ENCODE data around the gene EMP3.

DNA sequence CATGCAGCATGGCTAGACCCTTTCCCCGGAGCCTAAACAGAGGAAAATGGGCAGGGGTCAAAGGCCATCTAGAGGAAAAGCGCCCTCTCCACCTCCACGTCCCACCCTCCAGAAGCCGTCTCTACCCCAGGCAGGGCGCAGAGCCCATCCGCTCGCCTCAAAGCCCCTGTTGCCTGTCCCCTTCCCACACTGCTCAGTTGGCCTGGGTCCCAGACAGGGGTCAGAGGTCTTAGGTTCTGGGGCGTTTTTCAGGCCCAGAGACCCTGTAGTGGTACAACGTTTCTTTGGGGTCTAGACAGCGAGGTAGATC lies 38.1 kb downstream of the EMP3 start:
- no peak for TF ChIP-seq NR1H2 (CRISPR knock-in tag; IDR thresholded peaks at IDR 0.05)
- TF ChIP-seq, protein P1, sequence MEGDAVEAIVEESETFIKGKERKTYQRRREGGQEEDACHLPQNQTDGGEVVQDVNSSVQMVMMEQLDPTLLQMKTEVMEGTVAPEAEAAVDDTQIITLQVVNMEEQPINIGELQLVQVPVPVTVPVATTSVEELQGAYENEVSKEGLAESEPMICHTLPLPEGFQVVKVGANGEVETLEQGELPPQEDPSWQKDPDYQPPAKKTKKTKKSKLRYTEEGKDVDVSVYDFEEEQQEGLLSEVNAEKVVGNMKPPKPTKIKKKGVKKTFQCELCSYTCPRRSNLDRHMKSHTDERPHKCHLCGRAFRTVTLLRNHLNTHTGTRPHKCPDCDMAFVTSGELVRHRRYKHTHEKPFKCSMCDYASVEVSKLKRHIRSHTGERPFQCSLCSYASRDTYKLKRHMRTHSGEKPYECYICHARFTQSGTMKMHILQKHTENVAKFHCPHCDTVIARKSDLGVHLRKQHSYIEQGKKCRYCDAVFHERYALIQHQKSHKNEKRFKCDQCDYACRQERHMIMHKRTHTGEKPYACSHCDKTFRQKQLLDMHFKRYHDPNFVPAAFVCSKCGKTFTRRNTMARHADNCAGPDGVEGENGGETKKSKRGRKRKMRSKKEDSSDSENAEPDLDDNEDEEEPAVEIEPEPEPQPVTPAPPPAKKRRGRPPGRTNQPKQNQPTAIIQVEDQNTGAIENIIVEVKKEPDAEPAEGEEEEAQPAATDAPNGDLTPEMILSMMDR (IDR thresholded peaks at IDR 0.05), result no peak
- TF ChIP-seq SP1 (CRISPR knock-in tag; conservative IDR thresholded peaks at IDR 0.05), result no peak
- TF ChIP-seq PREB (CRISPR knock-in tag; IDR thresholded peaks at IDR 0.05; ENCODE audit: borderline replicate concordance), result no peak
- no peak for TF ChIP-seq RELA (CRISPR knock-in tag; IDR thresholded peaks at IDR 0.05; ENCODE audit: borderline replicate concordance)
- no peak for TF ChIP-seq ZNF317 (CRISPR knock-in tag; IDR thresholded peaks at IDR 0.05; ENCODE audit: borderline replicate concordance, low read depth)
- TF ChIP-seq MXD4 (CRISPR knock-in tag; IDR thresholded peaks at IDR 0.05; ENCODE audit: borderline replicate concordance), result no peak
- TF ChIP-seq ZNF263 (CRISPR knock-in tag; IDR thresholded peaks at IDR 0.05; ENCODE audit: low read depth), result no peak

All from WTC11 (cell line).